Measurements from ENCODE around the gene SLC66A3.

Gene SLC66A3

GRCh38 chr2:11129598-11130449, 25.4 kb upstream of the SLC66A3 start:
- Mint-ChIP-seq H3K4me3 (peak overlapping the region; percentile 75), H3K9me3 (ENCODE audit: low read depth) (no peaks in the 10 kb centered on the region), H3K4me1 (ENCODE audit: low read depth) (peaks cover 24% of the 10 kb centered on the region), H3K27me3 (no peaks in the 10 kb centered on the region), H3K36me3 (no peaks in the 10 kb centered on the region), H3K27ac (peak overlapping the region; percentile 50)

GRCh38 chr2:11131166-11131920, 23.9 kb upstream of the SLC66A3 start:
- Mint-ChIP-seq H3K4me1 (ENCODE audit: low read depth) (peaks cover 24% of the 10 kb centered on the region), H3K27ac (no peak overlapping the region), H3K4me3 (peak overlapping the region; percentile 42), H3K36me3 (no peaks in the 10 kb centered on the region), H3K9me3 (ENCODE audit: low read depth) (no peaks in the 10 kb centered on the region), H3K27me3 (peaks cover 2% of the 10 kb centered on the region)

GRCh38 chr2:11132036-11132671, 23.1 kb upstream of the SLC66A3 start:
- H3K9me3 Mint-ChIP-seq (ENCODE audit: low read depth) = no peaks in the 10 kb centered on the region
- peak overlapping the region; percentile 66 for H3K27ac Mint-ChIP-seq
- peaks cover 7% of the 10 kb centered on the region for H3K27me3 Mint-ChIP-seq
- peaks cover 24% of the 10 kb centered on the region for H3K4me1 Mint-ChIP-seq (ENCODE audit: low read depth)
- peak overlapping the region; percentile 88 for H3K4me3 Mint-ChIP-seq
- H3K36me3 Mint-ChIP-seq = no peaks in the 10 kb centered on the region

GRCh38 chr2:11133238-11133935, 21.9 kb upstream of the SLC66A3 start:
- Mint-ChIP-seq H3K27me3 (peaks cover 7% of the 10 kb centered on the region), H3K27ac (peak overlapping the region; percentile 50)

GRCh38 chr2:11133936-11134320, 21.3 kb upstream of the SLC66A3 start:
- Mint-ChIP-seq H3K27ac (no peak overlapping the region), H3K36me3 (no peaks in the 10 kb centered on the region), H3K9me3 (ENCODE audit: low read depth) (no peaks in the 10 kb centered on the region), H3K4me3 (no peak overlapping the region), H3K4me1 (ENCODE audit: low read depth) (peaks cover 23% of the 10 kb centered on the region), H3K27me3 (peaks cover 7% of the 10 kb centered on the region)

More at GRCh38 chr2:11133238-11133935, 21.9 kb upstream of the SLC66A3 start:
- Mint-ChIP-seq H3K4me3 (peak overlapping the region; percentile 88), H3K36me3 (no peaks in the 10 kb centered on the region), H3K4me1 (ENCODE audit: low read depth) (peaks cover 24% of the 10 kb centered on the region), H3K9me3 (ENCODE audit: low read depth) (no peaks in the 10 kb centered on the region)

- Mint-ChIP-seq H3K4me3 (peak overlapping the region; percentile 56), H3K9me3 (ENCODE audit: low read depth) (no peaks in the 10 kb centered on the region), H3K4me1 (ENCODE audit: low read depth) (peaks cover 23% of the 10 kb centered on the region), H3K36me3 (no peaks in the 10 kb centered on the region), H3K27ac (no peak overlapping the region), H3K27me3 (peaks cover 7% of the 10 kb centered on the region)
These were observed 20.9 kb upstream of the SLC66A3 start for GRCh38 chr2:11134349-11134748.

- Mint-ChIP-seq H3K4me1 (ENCODE audit: low read depth) (no peaks in the 10 kb centered on the region), H3K27ac (no peak overlapping the region), H3K27me3 (peaks cover 11% of the 10 kb centered on the region), H3K9me3 (ENCODE audit: low read depth) (no peaks in the 10 kb centered on the region), H3K36me3 (peaks cover 2% of the 10 kb centered on the region), H3K4me3 (no peak overlapping the region)
These were observed 14.8 kb upstream of the SLC66A3 start for GRCh38 chr2:11140492-11140891.

- Mint-ChIP-seq H3K4me3 (no peak overlapping the region), H3K27me3 (peaks cover 9% of the 10 kb centered on the region), H3K4me1 (ENCODE audit: low read depth) (no peaks in the 10 kb centered on the region), H3K9me3 (ENCODE audit: low read depth) (no peaks in the 10 kb centered on the region), H3K36me3 (peaks cover 2% of the 10 kb centered on the region), H3K27ac (no peak overlapping the region)
These were observed 13.9 kb upstream of the SLC66A3 start for GRCh38 chr2:11141319-11141718.

GRCh38 chr2:11142330-11142729, 12.9 kb upstream of the SLC66A3 start:
- H3K27me3 Mint-ChIP-seq = peaks cover 4% of the 10 kb centered on the region
- no peak overlapping the region for H3K4me3 Mint-ChIP-seq
- H3K36me3 Mint-ChIP-seq = peaks cover 2% of the 10 kb centered on the region
- no peaks in the 10 kb centered on the region for H3K4me1 Mint-ChIP-seq (ENCODE audit: low read depth)
- no peak overlapping the region for H3K27ac Mint-ChIP-seq
- H3K9me3 Mint-ChIP-seq (ENCODE audit: low read depth) = no peaks in the 10 kb centered on the region

- H3K9me3 Mint-ChIP-seq (ENCODE audit: low read depth) = no peaks in the 10 kb centered on the region
- H3K27ac Mint-ChIP-seq = no peak overlapping the region
These were observed 12.3 kb upstream of the SLC66A3 start for GRCh38 chr2:11142987-11143386.

GRCh38 chr2:11144077-11144737, 11.1 kb upstream of the SLC66A3 start:
- peaks cover 2% of the 10 kb centered on the region for H3K36me3 Mint-ChIP-seq
- H3K9me3 Mint-ChIP-seq (ENCODE audit: low read depth) = no peaks in the 10 kb centered on the region
- no peak overlapping the region for H3K4me3 Mint-ChIP-seq
- no peak overlapping the region for H3K27ac Mint-ChIP-seq
- no peaks in the 10 kb centered on the region for H3K4me1 Mint-ChIP-seq (ENCODE audit: low read depth)
- peaks cover 4% of the 10 kb centered on the region for H3K27me3 Mint-ChIP-seq

More at GRCh38 chr2:11142987-11143386, 12.3 kb upstream of the SLC66A3 start:
- no peak overlapping the region for H3K4me3 Mint-ChIP-seq
- peaks cover 2% of the 10 kb centered on the region for H3K36me3 Mint-ChIP-seq
- peaks cover 4% of the 10 kb centered on the region for H3K27me3 Mint-ChIP-seq
- H3K4me1 Mint-ChIP-seq (ENCODE audit: low read depth) = no peaks in the 10 kb centered on the region

GRCh38 chr2:11144738-11145079, 10.6 kb upstream of the SLC66A3 start:
- H3K36me3 Mint-ChIP-seq = peaks cover 2% of the 10 kb centered on the region
- no peak overlapping the region for H3K4me3 Mint-ChIP-seq
- no peak overlapping the region for H3K27ac Mint-ChIP-seq
- H3K27me3 Mint-ChIP-seq = peaks cover 4% of the 10 kb centered on the region
- no peaks in the 10 kb centered on the region for H3K4me1 Mint-ChIP-seq (ENCODE audit: low read depth)
- H3K9me3 Mint-ChIP-seq (ENCODE audit: low read depth) = no peaks in the 10 kb centered on the region

- Mint-ChIP-seq H3K36me3 (peaks cover 2% of the 10 kb centered on the region), H3K4me3 (no peak overlapping the region), H3K27ac (no peak overlapping the region), H3K4me1 (ENCODE audit: low read depth) (no peaks in the 10 kb centered on the region), H3K9me3 (ENCODE audit: low read depth) (no peaks in the 10 kb centered on the region), H3K27me3 (peaks cover 3% of the 10 kb centered on the region)
These were observed 9.9 kb upstream of the SLC66A3 start for GRCh38 chr2:11145350-11145749.

- Mint-ChIP-seq H3K36me3 (no peaks in the 10 kb centered on the region), H3K9me3 (ENCODE audit: low read depth) (no peaks in the 10 kb centered on the region), H3K4me3 (no peak overlapping the region), H3K27me3 (peaks cover 2% of the 10 kb centered on the region), H3K4me1 (ENCODE audit: low read depth) (no peaks in the 10 kb centered on the region), H3K27ac (no peak overlapping the region)
These were observed 9.2 kb upstream of the SLC66A3 start for GRCh38 chr2:11146076-11146475.

All from activated naive CD8-positive, alpha-beta T cell (primary cell).